ENCODE measurements around the gene S100A11.
"Not testable (repeated sequence)": the region's sequence is repeated elsewhere in the genome, so short reads cannot be mapped to it uniquely, and the experiment has no call there.

S100A11 gene

DNA sequence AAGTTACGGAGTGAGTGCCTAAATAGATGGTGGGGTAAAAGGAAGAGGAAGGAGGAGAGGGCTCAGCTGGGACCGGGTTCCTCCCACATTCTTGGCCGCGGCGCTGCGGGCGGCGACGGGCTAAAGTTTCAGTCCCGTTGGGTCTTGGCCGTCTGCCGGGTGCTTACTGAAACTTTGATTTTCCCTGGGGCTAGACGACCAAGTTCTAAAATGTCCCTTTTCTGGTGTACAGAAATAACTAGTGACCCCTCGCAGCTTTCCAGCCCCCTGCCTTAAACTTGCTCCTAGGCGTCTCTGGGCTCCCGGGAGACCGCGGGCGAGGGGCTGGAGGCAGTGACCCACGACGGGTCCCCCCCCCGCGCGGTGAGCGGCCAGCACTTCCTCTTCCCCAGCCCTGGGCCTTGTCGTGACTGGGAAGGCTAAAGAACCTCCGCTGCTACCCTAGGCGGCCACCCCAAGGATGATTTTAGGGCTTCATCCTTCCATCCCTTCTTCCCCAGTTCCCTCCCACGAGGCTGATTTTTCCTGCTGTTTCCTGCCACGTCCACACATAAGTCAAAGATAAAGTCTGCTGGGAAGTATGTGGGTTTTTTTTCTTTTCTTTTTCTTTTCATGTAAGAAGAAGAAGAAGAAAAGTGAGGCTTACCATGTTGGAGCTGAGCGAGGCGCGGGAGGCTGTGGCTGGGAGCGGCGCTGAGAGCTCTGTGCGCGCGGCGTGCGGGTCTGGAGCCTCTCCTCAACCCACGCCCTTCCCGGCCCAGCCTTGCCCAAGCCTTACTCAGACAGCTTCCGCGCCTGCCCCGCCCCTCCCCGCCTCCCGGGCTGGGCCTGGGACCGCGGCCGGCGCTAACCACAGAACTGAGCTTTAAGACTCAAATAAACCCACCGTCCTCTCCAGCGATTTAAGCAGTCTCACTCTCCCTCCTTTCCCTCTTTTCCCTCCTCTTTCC is at the start of gene S100A11:
Gene S100A11, minus strand, starts transcription at position 738 of the 950 bp plus-strand sequence. Its CDS starts 89 bp downstream, at position 649.
- DNase-seq: peak; percentile 97

DNA sequence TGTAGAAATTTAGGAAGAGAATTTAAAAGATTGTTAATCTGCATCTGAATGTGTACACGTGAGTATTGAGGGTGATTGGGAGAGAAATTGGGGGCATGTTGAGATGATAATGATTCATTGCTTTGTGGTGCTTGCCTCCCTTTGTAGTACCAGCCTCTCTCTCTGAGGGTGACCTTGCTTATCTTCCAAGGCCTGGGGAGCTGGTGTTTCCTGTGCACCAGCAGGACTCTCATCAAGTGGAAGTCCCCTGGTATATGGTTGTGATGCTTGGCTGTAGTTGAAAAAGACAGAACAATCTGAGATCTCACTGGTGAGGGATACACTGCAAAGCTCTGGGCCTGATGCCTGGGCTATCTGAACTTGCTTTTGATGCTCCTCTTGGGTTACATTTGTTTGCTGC is 48.0 kb upstream of the S100A11 start:
- no peak for DNase-seq

DNA sequence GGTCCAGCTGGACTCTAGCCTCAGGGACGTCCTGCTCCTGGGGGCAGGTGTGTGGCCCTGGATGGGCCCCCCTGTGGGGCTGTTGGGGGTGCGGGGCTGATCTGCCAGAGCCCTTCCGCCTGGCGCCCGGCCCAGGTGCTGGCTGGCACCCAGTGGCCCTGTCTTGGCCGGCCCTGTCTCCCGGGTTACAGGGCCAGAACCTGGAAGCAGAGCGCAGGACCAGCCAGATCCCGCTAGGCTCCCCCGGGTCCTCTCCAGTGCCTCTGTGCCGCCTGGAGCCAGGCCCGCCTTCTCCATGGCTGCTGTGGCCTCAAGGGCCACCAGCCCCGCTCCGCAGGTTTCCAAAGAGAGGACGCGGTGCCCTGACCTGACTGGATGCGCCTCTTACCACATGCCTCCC is 44.2 kb upstream of the S100A11 start:
- not testable (repeated sequence) for DNase-seq

DNA sequence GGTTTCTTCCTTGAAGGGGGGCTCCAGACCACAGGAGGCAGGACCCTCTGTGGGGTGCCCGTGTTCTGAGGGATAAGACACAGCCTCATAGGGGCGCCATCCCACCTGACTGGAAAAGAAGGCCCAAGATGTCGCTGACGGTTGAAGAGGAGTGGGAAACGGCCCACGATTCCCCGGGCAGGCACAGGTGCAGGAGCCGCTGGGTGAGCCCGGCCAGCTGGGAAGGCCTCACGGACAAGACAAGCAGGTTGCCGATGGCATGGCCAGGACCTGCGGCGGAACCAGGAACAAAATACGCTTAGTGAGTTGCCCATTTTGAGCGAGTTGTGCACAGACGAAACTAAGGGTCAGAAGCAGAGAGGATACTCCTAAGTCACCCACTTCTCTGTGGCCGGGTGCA is 43.7 kb upstream of the S100A11 start:
- DNase-seq: not testable (repeated sequence)

DNA sequence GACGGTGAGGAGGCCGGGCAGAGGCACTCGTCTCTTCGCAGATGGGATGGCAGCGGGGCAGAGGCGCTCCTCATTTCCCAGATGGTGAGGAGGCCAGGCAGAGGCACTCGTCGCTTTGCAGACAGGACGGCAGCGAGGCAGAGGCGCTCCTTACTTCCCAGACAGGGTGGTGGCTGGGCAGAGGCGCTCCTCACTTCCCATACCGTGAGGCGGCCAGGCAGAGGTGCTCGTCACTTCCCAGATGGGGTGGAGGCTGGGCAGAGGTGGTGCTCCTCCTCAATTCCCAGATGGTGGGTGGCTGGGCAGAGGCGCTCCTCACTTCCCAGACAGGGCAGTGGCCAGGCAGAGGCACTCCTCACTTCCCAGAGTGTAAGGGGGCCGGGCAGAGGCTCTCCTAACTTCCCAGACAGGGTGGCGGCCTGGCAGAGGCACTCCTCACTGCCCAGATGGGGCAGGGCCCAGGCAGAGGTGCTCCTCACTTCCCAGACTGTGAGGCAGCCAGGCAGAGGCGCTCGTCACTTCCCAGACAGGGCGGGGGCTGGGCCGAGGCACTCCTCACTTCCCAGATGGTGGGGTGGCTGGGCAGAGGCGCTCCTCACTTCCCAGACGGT is 42.1 kb upstream of the S100A11 start:
- no peak for DNase-seq

DNA sequence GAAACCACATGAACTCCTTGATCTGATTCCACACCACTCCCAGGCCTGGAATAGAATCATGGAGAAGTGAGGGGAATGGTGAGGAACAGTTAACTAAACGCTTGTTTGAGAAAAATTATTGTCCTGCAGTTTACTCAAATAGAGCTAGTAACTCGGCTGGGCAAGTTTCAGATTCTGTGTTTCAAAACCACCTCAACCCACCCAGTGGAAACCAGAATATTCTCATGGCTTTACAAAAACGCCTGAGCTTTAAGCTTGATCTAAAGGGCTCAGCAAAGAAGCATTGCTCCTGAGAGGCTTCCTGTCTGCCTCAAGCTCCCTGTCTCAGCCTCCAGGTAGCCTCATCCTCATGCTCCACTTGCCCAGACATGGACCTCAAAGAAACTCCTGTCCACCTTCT is 35.5 kb upstream of the S100A11 start:
- no peak for DNase-seq

DNA sequence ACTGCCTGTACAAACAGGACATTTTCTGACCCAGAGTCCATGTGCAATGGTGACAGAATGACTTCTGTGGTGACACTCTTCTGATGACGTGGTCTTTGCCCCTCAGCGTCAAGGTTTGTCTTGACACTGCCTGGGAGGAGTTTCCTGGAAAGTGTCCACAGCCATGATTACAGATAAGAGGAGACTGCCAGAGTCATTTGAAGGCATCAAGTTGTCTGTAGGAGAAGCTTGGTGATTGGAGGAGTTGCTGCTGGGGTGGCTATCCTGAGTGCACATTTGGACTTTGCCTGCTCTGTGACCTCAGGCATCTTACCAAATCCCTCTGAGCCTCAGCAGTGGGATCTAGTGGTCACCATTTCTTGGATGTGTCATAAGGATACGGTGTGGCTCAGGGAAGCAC is 34.3 kb upstream of the S100A11 start:
- no peak for DNase-seq

DNA sequence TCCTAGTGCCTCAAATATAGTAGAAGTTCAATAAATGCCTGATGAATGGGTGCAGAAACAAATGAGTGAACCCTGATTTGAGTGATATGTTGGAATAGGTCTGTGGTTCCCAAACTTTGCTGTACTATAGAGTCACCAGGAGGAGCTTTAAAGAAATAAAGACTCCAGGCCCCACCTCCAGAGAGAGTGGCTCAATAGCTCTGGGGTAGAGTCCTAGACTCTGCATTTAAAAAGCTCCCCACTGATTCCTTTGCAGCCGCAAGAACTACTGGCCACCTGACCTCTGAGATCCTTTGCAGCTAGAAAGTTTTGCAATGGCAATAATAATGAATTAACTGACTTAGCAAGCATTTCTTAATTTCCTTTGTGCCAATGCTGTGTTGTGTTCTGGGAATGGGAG is 31.1 kb upstream of the S100A11 start:
- no peak for DNase-seq

DNA sequence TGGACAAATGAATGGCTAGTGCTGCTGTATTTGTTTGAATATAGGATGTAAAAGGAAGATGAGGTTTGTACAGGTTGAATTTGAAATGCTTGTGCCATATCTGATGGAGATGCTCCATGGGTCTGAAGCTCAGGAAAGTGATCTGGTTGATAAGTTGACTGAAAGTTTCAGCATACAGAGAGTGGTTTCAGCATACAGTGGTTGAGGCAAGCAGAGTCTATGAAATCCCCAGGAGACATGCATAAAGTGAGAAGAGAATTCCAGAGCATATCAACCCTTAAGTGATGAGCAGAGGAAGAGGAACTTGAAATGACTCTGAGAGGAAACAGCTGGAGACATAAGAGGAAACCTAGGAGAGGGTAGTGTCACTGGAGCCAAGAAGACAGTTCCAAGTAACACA is 30.3 kb upstream of the S100A11 start:
- DNase-seq: no peak

DNA sequence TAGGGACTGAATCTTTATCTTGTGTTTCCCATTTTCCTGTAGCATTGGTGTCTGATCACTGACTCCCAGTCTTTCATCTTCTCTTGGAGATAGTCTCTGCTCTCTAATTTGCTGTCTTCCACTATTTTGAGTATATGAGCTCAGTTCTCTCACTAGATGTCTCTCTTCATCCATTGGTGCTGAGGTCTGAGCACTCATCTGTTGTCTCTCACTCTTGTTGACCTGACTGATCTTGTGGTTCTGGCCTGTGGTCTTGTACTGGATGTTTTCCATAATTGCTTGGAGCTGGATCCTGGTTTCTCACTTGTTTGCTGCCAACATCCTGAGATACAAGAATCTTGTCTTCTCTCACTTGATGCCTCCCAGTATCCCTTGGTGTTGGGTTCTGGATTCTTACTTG is 25.1 kb upstream of the S100A11 start:
- no peak for DNase-seq

DNA sequence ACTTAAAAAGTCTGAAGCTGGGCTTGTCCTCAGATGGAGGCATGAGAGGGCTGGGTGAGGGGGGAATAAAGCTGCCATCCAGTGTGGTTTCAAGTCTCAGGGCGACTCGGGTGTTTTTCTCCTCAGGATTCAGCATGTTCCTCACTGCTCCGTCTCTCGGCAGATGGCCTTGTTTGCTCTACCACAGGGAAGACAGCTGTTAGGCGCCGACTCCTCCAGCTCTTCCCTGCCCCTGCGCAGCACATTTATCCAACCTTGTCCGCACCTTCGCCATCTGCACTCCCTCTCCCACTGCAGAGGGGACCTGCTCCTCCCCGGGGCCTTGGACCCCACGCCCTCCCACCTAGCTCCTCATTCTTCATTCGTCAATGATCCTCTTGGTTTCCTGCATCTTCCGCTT is 16.6 kb upstream of the S100A11 start:
- no peak for DNase-seq

DNA sequence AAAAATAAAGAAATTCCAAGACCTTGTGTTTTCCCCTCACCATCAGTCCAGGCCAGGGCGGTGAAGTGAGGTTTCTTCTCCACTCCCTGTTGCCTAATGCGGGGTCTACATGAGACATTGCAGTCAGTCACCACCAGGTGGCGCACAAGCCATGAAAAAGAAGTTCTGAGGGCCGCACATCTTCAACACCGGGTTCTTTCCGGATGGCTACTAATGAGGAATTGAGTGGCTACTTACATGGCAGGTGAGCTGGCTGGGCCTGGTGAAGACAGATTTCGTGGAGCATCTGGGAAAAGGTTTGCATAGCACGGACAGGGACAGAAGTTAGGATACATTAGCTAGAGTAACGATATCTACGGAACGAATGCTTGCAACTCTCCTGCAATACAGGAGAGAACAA is 15.8 kb upstream of the S100A11 start:
- peak; percentile 84 for DNase-seq

DNA sequence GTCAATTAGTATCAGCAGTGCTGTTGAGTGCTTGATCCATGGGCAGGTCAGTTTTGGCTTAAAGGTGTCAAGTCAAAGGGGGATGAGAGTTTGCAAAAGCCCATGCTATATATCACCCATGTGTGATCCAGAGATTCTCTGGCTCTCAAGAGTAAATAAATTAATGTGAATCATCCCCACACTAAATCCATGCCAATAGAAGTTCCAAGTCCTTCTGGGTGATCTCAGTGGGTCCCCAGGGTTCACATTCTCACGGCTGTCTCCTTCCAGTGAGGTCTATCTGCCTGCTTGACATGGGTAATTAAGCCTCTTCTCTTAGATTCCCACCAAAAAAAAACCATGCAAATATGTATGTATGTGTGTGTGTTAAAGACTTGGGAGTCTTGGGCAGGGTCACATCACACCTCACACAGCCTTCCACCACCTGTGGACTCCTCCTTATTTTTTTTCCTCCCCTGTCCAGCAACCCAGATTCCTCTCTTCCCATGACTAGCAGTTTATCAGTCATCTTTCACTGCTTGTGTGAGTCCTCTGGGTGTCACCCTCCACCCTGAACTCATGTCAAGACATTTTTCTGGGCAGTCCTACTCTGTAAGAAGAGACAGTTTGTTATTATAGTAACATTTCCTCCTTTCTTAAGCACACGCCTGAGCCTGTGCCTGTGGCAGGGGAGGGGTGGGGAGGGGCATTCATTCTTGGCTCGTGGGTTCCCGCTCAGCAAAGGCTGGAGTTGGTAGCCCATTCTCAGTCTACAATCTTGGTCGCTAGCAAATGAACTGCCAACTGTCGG is 14.3 kb upstream of the S100A11 start:
- DNase-seq: peak; percentile 30

DNA sequence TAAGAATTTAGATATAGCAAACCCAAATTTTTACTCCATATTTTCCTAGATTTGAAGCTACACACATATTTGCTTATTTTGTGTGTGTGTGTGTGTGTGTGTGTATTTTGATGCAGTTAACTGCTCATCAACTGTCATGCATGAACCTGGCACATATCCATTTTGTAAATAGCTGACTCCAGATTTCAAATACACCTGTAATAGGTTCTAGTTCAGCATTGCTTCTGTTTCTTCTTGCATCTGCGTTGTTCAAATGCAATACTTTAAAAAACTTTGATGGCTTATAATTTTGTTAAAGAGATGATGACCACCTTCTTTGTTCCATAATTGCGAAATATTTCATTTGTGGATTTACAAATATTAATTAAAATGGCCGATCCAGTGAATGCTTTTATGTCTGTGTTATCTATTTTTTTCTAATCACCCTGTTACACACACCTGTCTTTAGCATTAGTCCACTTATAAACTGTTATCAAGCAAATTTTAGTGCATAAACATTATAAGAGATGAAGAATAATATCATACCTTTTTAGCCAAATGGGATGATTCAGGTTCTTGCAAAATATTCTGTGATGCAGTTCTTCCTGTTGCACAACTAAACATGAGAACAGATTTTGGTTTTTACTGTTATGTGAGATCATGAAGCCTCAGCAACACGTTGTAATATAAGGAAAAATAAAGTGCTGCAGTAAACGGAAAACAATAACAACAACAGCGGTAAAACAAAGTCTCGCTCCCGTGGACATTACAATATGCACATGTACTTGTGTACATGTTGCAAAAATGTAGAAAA is 12.7 kb upstream of the S100A11 start:
- peak; percentile 92 for DNase-seq

DNA sequence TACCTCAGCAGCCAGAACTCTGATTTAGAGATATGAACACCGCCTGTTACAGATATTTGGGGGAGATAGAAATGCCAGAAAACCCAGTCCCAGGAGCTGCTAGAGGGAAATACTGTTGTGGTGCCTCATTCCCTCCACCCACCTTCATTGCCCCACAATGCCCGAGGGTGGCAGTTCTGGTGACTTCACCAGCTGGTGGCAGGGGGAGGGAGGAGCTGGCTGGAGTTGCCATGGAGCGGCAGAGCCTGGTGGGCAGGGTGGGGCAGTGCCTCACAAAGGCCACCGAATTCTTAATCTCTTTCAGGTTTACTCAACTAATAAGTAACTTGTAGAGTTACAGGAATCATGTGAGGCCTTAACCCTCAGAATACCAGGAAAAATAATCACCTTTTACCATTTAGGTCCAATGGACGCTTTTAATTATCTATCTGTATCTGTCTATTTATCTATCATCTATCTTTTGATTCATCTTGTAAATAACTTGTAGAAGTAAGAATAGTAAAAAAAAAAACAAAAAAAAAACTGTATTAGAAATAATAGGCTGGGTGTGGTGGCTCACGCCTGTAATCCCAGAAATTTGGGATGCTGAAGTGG is 11.7 kb upstream of the S100A11 start:
- DNase-seq: peak; percentile 98

DNA sequence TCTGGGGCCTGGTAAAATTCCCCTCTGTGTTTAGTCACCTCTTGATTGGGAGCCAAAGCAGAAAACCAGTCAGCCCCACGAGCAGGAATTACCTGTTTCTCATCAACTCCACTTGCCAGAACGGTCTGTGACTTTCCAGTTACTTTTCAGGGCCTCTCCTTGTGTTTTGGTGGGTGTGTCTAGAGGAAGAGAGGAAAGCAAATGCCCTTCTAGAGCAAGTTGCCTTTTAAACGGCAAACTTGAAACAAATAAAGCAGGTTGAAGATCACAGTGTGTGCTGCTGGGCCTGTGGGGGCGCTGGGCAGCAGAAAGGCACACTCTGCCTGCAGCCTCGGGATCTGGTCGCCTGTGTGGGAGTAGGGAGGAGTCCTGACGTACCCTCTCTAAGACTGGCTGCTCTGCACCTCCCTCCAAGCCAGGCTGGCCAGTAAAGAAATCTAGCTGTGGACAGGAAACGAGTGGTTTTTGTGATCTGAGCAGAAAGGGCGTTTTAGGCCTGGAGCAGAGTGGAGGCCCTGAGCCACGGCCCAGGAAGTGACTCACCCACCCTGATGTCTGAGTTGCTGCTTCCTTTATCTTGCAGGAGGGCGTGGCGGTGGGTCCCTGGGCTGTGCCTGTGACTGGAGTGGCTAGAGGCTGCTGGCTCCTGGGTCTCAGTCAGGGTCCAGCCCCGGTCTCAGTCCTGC is 11.1 kb upstream of the S100A11 start:
- DNase-seq: peak; percentile 100

DNA sequence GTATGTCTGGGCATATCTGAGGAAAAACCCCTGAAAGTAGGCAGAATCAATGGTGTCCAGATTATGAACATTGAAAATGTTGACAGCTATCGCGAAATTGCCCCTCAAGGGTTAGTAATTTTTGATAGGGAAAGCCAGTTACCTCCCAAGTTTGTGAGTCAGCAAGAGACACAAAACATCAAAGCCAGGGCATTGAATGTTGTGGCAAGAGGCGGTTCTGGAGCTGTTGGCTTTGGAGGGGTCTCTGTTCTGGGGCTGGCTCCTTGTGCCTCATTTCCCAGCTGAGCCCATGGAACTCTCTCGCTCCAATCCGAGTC is 10.6 kb upstream of the S100A11 start:
- no peak for DNase-seq

DNA sequence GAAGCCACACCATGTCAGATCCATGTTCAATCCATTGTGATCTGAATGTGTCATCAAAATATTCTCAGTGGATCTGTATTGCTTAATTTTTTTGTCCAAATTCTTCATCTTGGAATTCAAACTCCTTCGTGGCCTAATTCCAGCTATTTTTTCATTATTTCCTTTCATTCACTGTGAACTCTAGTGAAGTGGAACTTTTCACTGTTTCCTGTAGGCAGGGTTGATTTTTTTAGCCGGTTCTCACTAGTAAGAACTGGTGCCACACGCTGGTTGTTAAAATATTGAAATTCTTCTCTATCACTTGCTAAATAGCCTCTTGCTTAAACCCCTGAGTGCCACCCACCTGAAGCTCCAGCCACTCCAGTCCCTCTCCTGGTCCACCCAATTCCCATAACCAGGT is 7.6 kb upstream of the S100A11 start:
- DNase-seq: peak; percentile 25

DNA sequence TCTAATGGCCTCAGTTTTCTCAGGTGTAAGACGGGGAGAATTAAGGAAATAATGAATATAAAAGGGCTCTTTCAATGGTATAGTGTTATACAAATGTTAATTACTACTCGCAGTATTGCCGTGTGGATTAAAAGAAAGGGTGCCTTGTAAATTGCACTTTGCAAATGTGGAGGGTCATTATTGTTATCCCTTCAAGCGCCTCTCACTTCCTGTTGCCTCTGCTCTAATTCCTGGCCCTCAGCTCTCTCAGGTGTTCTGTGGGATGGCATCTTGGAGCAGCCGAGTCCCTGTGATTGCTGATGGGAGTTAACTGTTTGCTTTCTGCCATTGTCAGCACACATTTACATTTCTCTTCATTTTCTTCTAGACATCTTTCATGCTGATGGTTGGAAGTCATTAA is 7.1 kb upstream of the S100A11 start:
- no peak for DNase-seq

DNA sequence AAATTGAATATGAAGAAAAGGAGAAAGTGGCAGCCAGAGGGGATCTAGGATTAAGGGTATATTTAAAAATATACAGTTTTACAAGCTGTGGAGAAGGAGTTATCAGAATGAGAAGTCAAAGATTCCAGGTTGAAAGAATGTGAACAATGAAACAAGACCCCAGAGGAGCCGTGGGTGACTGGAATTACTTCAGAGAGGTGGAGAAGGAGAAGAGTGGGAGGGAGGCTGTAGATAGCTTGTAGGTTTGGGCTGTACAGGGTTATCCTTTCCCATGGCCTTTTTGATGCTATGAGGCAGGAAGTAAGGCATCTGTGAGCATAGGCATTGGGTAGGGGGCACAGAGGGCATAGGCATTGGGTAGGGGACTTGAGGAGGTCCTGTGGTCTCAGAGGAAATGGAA is 5.2 kb upstream of the S100A11 start:
- no peak for DNase-seq

DNA sequence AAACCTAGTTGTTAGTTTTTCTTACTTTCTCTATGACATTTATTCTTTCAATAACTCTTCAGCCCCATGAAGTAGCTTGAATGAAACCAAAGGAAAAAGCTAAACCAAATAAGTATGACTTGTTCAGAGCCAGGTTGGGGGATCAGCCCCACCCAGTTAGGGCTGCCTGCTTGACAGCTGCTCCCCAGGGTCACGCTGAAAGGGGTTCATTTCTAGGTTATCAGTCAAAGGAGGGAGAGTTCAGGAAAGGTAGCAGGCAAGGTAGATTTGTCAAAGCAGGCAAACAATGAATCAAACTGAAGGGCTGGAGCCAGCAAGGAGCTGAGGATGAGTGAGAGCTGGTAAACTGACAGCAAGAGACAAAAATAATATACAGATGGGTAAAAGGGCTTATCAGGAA is 3.1 kb upstream of the S100A11 start:
- no peak for DNase-seq

DNA sequence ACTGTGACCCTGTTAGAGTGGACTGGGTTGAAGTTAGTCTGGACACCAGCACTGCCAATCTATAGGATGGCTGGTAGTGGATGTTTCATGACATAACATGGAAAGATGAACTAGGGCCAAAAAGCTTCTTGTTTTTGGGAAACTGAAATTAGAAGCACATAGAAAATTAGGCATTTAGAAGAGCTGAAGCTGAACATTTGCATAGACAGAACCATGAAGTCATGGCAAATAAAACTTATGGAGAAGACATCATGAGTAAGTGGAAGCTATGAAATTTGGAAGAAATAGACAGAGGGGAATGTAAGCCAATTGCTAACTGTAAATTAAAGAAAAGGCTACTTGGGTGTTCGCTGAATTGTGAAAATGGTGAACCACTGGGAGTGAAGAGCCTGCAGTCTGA is 2.7 kb upstream of the S100A11 start:
- DNase-seq: peak; percentile 72
